GM23338 (cell line): Measurements from ENCODE around the gene CAPN14. TPM values are rescaled to one million over a fixed set of nuclear protein-coding genes. Genes with fewer than 3 reads are reported as not detected.

Experiments
- ATAC-seq: fragments of 200-7000 bp; cut with Tn5 transposase; 3 replicates; pipeline ENCODE4 v1.9.1; 2020
- DNase-seq: peaks from one replicate; pipeline ENCODE4 v3.0.0-alpha.2; 2015; ENCODE audit warnings: low spot score
- H2AFZ ChIP-seq: fragments of 200-600 bp; sonication (generic); 2 replicates; pipeline ENCODE4 v1.8.0; 2016; ENCODE audit warnings: antibody characterized with exemption, mild to moderate bottlenecking, moderate library complexity
- H3F3A ChIP-seq: fragments of 200-600 bp; sonication (generic); replicated peaks from 2 replicates; pipeline ENCODE4 v1.8.0; 2017; ENCODE audit warnings: antibody characterized with exemption, mixed run types, low read depth
- H3K27ac ChIP-seq: fragments of 200-600 bp; sonication (generic); 2 replicates; pipeline ENCODE4 v1.6.1; 2016; ENCODE audit warnings: low read depth
- H3K27me3 ChIP-seq: fragments of 200-600 bp; sonication (generic); 2 replicates; pipeline ENCODE4 v1.8.0; 2016; ENCODE audit warnings: mild to moderate bottlenecking, mixed run types, moderate library complexity; ENCODE audit not compliant: insufficient read depth
- H3K36me3 ChIP-seq: fragments of 200-600 bp; sonication (generic); 2 replicates; pipeline ENCODE4 v1.8.0; 2016; ENCODE audit warnings: mild to moderate bottlenecking; ENCODE audit not compliant: insufficient read depth
- H3K4me1 ChIP-seq: fragments of 200-600 bp; sonication (generic); 2 replicates; pipeline ENCODE4 v1.8.0; 2016; ENCODE audit warnings: mild to moderate bottlenecking, moderate library complexity; ENCODE audit not compliant: insufficient read depth
- H3K4me2 ChIP-seq: fragments of 200-600 bp; sonication (generic); 2 replicates; pipeline ENCODE4 v1.7.1; 2017; ENCODE audit warnings: mixed run types
- H3K4me3 ChIP-seq: fragments of 200-600 bp; sonication (generic); 2 replicates; pipeline ENCODE4 v1.6.1; 2016; ENCODE audit warnings: mixed run types
- H3K79me2 ChIP-seq: fragments of 200-600 bp; sonication (generic); replicated peaks from 2 replicates; pipeline ENCODE4 v1.8.0; 2017; ENCODE audit warnings: mild to moderate bottlenecking; ENCODE audit not compliant: insufficient read depth
- H3K9me2 ChIP-seq: fragments of 200-600 bp; sonication (generic); 2 replicates; pipeline ENCODE4 v1.8.0; 2017; ENCODE audit not compliant: insufficient read depth
- H4K20me1 ChIP-seq: fragments of 200-600 bp; sonication (generic); replicated peaks from 2 replicates; pipeline ENCODE4 v1.8.0; 2017; ENCODE audit warnings: mild to moderate bottlenecking; ENCODE audit not compliant: insufficient read depth
- H3K27ac Mint-ChIP-seq: 2 replicates; pipeline ENCODE4 v1.8.0; 2020; ENCODE audit warnings: inconsistent platforms, mild to moderate bottlenecking, moderate library complexity, mixed read lengths
- H3K27me3 Mint-ChIP-seq: 3 replicates; pipeline ENCODE4 v1.8.0; 2022; ENCODE audit warnings: low read depth, mild to moderate bottlenecking, moderate library complexity, mixed read lengths, inconsistent platforms; ENCODE audit not compliant: insufficient read depth, poor library complexity
- H3K36me3 Mint-ChIP-seq: 3 replicates; pipeline ENCODE4 v1.8.0; 2021; ENCODE audit warnings: low read depth, mild to moderate bottlenecking, inconsistent platforms, moderate library complexity, mixed read lengths
- H3K4me1 Mint-ChIP-seq: 3 replicates; pipeline ENCODE4 v1.8.0; 2020; ENCODE audit warnings: mild to moderate bottlenecking, inconsistent platforms, mixed read lengths
- H3K4me3 Mint-ChIP-seq: 3 replicates; pipeline ENCODE4 v1.8.0; 2021; ENCODE audit warnings: moderate library complexity, mild to moderate bottlenecking, inconsistent platforms, mixed read lengths
- H3K9me3 Mint-ChIP-seq: 3 replicates; pipeline ENCODE4 v1.8.0; 2020; ENCODE audit warnings: moderate library complexity, mild to moderate bottlenecking, inconsistent platforms, mixed read lengths
- CREB1 ChIP-seq: fragments of 250-450 bp; sonication (Bioruptor Pico); IDR thresholded peaks from 2 replicates; pipeline ENCODE4 v1.5.0; 2020; ENCODE audit warnings: low read depth, mild to moderate bottlenecking, moderate library complexity
- ETS1 ChIP-seq: IDR thresholded peaks from 2 replicates; pipeline ENCODE4 v1.6.1; 2016; ENCODE audit warnings: antibody characterized with exemption
- EZH2phosphoT487 ChIP-seq: fragments of 200-600 bp; sonication (generic); IDR thresholded peaks from one replicate; pipeline ENCODE4 v1.8.1; 2018; ENCODE audit warnings: antibody characterized with exemption; ENCODE audit not compliant: unreplicated experiment
- JUNB ChIP-seq: IDR thresholded peaks from one replicate; pipeline ENCODE4 v1.6.1; 2016; ENCODE audit warnings: antibody characterized with exemption; ENCODE audit not compliant: unreplicated experiment
- NANOG ChIP-seq: IDR thresholded peaks from 2 replicates; pipeline ENCODE4 v1.6.1; 2016; ENCODE audit warnings: antibody characterized with exemption, borderline replicate concordance
- POLR2AphosphoS5 ChIP-seq: IDR thresholded peaks from 2 replicates; pipeline ENCODE4 v1.6.1; 2016; ENCODE audit warnings: antibody characterized with exemption, low read depth
- REST ChIP-seq: IDR thresholded peaks from one replicate; pipeline ENCODE4 v1.6.1; 2018; ENCODE audit warnings: antibody characterized with exemption; ENCODE audit not compliant: unreplicated experiment
- ZNF114 ChIP-seq: fragments of 250-450 bp; sonication (Bioruptor Pico); IDR thresholded peaks from 2 replicates; pipeline ENCODE4 v1.5.0; 2020; ENCODE audit warnings: mild to moderate bottlenecking, moderate library complexity
- ZNF331 ChIP-seq: fragments of 250-450 bp; sonication (Bioruptor Pico); IDR thresholded peaks from 2 replicates; pipeline ENCODE4 v1.5.0; 2020; ENCODE audit warnings: low read depth, mild to moderate bottlenecking, moderate library complexity
- ZNF462 ChIP-seq: fragments of 250-450 bp; sonication (Bioruptor Pico); IDR thresholded peaks from 2 replicates; pipeline ENCODE4 v1.5.0; 2020; ENCODE audit warnings: mild to moderate bottlenecking, moderate library complexity
- polyA plus RNA-seq: library from polyadenylated mRNA; unstranded; fragments of >200 nt; fragmentation: Nextera tagmentation; extraction: Ambion mirVana; gene quantifications from 2 replicates; pipeline ENCODE4 v1.2.1, GENCODE V29; 2016
- total RNA-seq: library from RNA; depleted of rRNA; stranded (reverse); fragments of >200 nt; shearing (Covaris generic); gene quantifications from 2 replicates; pipeline ENCODE4 v1.2.3, GENCODE V29; 2014

CAPN14 gene
- total and polyA plus RNA-seq, 2 experiments from 2014 or later: 0.15 TPM; not detected in 1

GRCh38 chr2:31244101-31244500 is 26.8 kb upstream of the CAPN14 start:
- Histone ChIP-seq H3K4me2 (no peak overlapping the region), H3K79me2 (no peaks in the 10 kb centered on the region), H3K4me1 (no peaks in the 10 kb centered on the region), H3K27me3 (no peaks in the 10 kb centered on the region), H4K20me1 (no peaks in the 10 kb centered on the region), H3K4me3 (no peak overlapping the region), H3K36me3 (no peaks in the 10 kb centered on the region), H3K9me2 (no peaks in the 10 kb centered on the region), H3K27ac (no peak overlapping the region), H3F3A (no peaks in the 10 kb centered on the region), H2AFZ (no peak overlapping the region)
- Mint-ChIP-seq H3K27me3 (no peaks in the 10 kb centered on the region), H3K9me3 (no peaks in the 10 kb centered on the region), H3K4me3 (no peak overlapping the region), H3K27ac (no peak overlapping the region; the same call in 1 of the 2 replicates), H3K36me3 (peaks cover 3% of the 10 kb centered on the region; the same call in 2 of the 3 replicates), H3K4me1 (peaks cover 17% of the 10 kb centered on the region)
- TF ChIP-seq POLR2AphosphoS5: no peak
- TF ChIP-seq NANOG: no peak
- no peak for TF ChIP-seq ZNF114
- TF ChIP-seq JUNB: no peak
- TF ChIP-seq ZNF331 (CRISPR knock-in tag): no peak
- no peak for TF ChIP-seq EZH2phosphoT487
- no peak for TF ChIP-seq ETS1
- TF ChIP-seq REST: no peak
- no peak for DNase-seq
- ATAC-seq: no peak

GRCh38 chr2:31243053-31243452 is 25.7 kb upstream of the CAPN14 start:
- no peaks in the 10 kb centered on the region for H4K20me1 ChIP-seq
- H3K79me2 ChIP-seq: no peaks in the 10 kb centered on the region
- TF ChIP-seq CREB1 (no peak), ZNF462 (no peak)

More at GRCh38 chr2:31243053-31243452, 25.7 kb upstream of the CAPN14 start:
- no peak for DNase-seq
- H3K4me1 ChIP-seq: no peaks in the 10 kb centered on the region
- H3K4me1 Mint-ChIP-seq: peaks cover 17% of the 10 kb centered on the region
- no peaks in the 10 kb centered on the region for H3K36me3 ChIP-seq
- H3K27ac Mint-ChIP-seq: no peak overlapping the region
- peaks cover under 1% of the 10 kb centered on the region; the same call in 2 of the 3 replicates for H3K36me3 Mint-ChIP-seq
- H3F3A ChIP-seq: no peaks in the 10 kb centered on the region
- H3K9me2 ChIP-seq: no peaks in the 10 kb centered on the region
- no peak overlapping the region for H3K27ac ChIP-seq
- H2AFZ ChIP-seq: no peak overlapping the region
- H3K4me3 ChIP-seq: no peak overlapping the region
- H3K9me3 Mint-ChIP-seq: no peaks in the 10 kb centered on the region
- no peak overlapping the region for H3K4me3 Mint-ChIP-seq
- no peaks in the 10 kb centered on the region for H3K27me3 Mint-ChIP-seq
- H3K4me2 ChIP-seq: no peak overlapping the region
- no peak for ATAC-seq
- no peaks in the 10 kb centered on the region for H3K27me3 ChIP-seq
